K562 (cell line): ENCODE measurements around the gene B3GALNT2. TPM values are rescaled to one million over a fixed set of nuclear protein-coding genes. Genes with fewer than 3 reads are reported as not detected.
"Not testable (repeated sequence)": the region's sequence is repeated elsewhere in the genome, so short reads cannot be mapped to it uniquely, and the experiment has no call there.

ENCODE experiments used
- ATAC-seq: fragments of 200-7000 bp; cut with Tn5 transposase; 3 replicates; pipeline ENCODE4 v1.9.1; 2020; ENCODE audit warnings: moderate library complexity
- BruUV-seq: library from RNA; stranded (reverse); fragments of 400-500 nt; replicated peaks from 2 replicates; lab custom pipeline; 2021; lab: Mats Ljungman, UMichigan
- CTCF ChIA-PET: fragments of 300-600 bp; formaldehyde crosslinking; extraction: SDS; loops from one replicate; lab custom pipeline; 2021; ENCODE audit warnings: low intra/inter-chr PET ratio; lab: Yijun Ruan, JAX
- POLR2A ChIA-PET: fragments of 300-600, 350-650 bp; sonication (Branson Sonifier 250); formaldehyde crosslinking; extraction: SDS; loops from one replicate; lab custom pipeline; 2021; ENCODE audit warnings: antibody characterized with exemption, inconsistent platforms; lab: Yijun Ruan, JAX
- DNase-seq, 4 experiments: peaks; one replicate each; pipeline versions ENCODE4 v3.0.0 to v3.0.0-alpha.2; 2011 to 2018; ENCODE audit warnings: low spot score in 3 of 4, mixed read lengths in 3 of 4; ENCODE audit errors: extremely low read depth in 1 of 4
- FAIRE-seq: peaks from 2 replicates; lab custom pipeline; 2011; peaks lifted over from hg19 to GRCh38; lab: Jason Lieb, UNC
- H2AFZ ChIP-seq: 2 replicates; pipeline ENCODE4 v1.6.0; 2011; ENCODE audit warnings: low read depth, low read length, control low read depth, inconsistent platforms
- H3K27ac ChIP-seq: fragments of 200-600 bp; 3 replicates; pipeline ENCODE4 v1.8.0; 2011; ENCODE audit warnings: low read depth, mild to moderate bottlenecking, control low read depth, inconsistent platforms, low read length, moderate library complexity, mixed read lengths; ENCODE audit errors: extremely low read depth
- H3K27me3 ChIP-seq, 2 experiments: fragments of 300-600 bp in 1 of 2; 2 replicates in 1 of 2; 3 replicates in 1 of 2; pipeline versions ENCODE4 v1.6.0 to v1.8.0; 2011; ENCODE audit warnings: inconsistent platforms in 2 of 2, low read length in 2 of 2, mild to moderate bottlenecking in 1 of 2, mixed read lengths in 1 of 2, moderate library complexity in 1 of 2; ENCODE audit not compliant: control insufficient read depth in 2 of 2, insufficient read depth in 2 of 2
- H3K36me3 ChIP-seq: fragments of 300-600 bp; 3 replicates; pipeline ENCODE4 v1.8.0; 2011; ENCODE audit warnings: mild to moderate bottlenecking, low read length, inconsistent platforms; ENCODE audit not compliant: control insufficient read depth, insufficient read depth
- H3K4me1 ChIP-seq, 2 experiments: fragments of 200-600 bp in 1 of 2; replicated peaks in 1 of 2; 2 replicates in 1 of 2; 3 replicates in 1 of 2; pipeline versions ENCODE4 v1.5.1 to v1.8.0; 2011; ENCODE audit warnings: inconsistent platforms in 2 of 2, low read length in 2 of 2, mild to moderate bottlenecking in 1 of 2, mixed read lengths in 1 of 2, moderate library complexity in 1 of 2; ENCODE audit not compliant: control insufficient read depth in 2 of 2, insufficient read depth in 2 of 2
- H3K4me2 ChIP-seq: 2 replicates; pipeline ENCODE4 v1.6.1; 2011; ENCODE audit warnings: low read length, control low read depth, inconsistent platforms, mixed read lengths; ENCODE audit not compliant: insufficient read depth
- H3K4me3 ChIP-seq: fragments of 200-600 bp; sonication (generic), shearing (Covaris generic); 2 replicates; pipeline ENCODE4 v1.5.1; 2016; ENCODE audit warnings: control low read depth, inconsistent platforms
- H3K79me2 ChIP-seq: fragments of 200-600 bp; 3 replicates; pipeline ENCODE4 v1.8.0; 2011; ENCODE audit warnings: low read length, inconsistent platforms; ENCODE audit not compliant: control insufficient read depth, insufficient read depth
- H3K9ac ChIP-seq, 2 experiments: 2 replicates each; pipeline versions ENCODE4 v1.6.0 to v1.6.1; 2011; ENCODE audit warnings: low read depth in 2 of 2, low read length in 2 of 2, control low read depth in 1 of 2, inconsistent platforms in 1 of 2, mild to moderate bottlenecking in 1 of 2, mixed read lengths in 1 of 2; ENCODE audit not compliant: insufficient read depth in 1 of 2
- H3K9me1 ChIP-seq: one replicate; pipeline ENCODE4 v1.6.0; 2011; ENCODE audit warnings: inconsistent platforms, mild to moderate bottlenecking, low read length, moderate library complexity; ENCODE audit not compliant: control insufficient read depth, insufficient read depth
- H3K9me3 ChIP-seq: replicated peaks from 2 replicates; pipeline ENCODE4 v1.5.1; 2011; ENCODE audit warnings: low read depth, low read length, inconsistent platforms; ENCODE audit not compliant: control insufficient read depth, insufficient read depth
- H4K20me1 ChIP-seq: replicated peaks from 2 replicates; pipeline ENCODE4 v1.6.1; 2011; ENCODE audit warnings: low read length, inconsistent platforms, mixed read lengths; ENCODE audit not compliant: control insufficient read depth, insufficient read depth
- BRCA1 ChIP-seq, 2 experiments: fragments of 450-650 bp in 1 of 2; sonication (generic) in 1 of 2; formaldehyde crosslinking in 1 of 2; IDR thresholded peaks; 2 replicates each; pipeline versions ENCODE4 v1.5.0 to v1.6.1; 2017 to 2020; ENCODE audit warnings: mild to moderate bottlenecking in 1 of 2, missing genetic modification reagents in 1 of 2
- CBFA2T3 ChIP-seq: fragments of 450-650 bp; IDR thresholded peaks from 2 replicates; pipeline ENCODE4 v1.6.1; 2017
- CBX2 ChIP-seq: fragments of 200-600 bp; sonication (generic); IDR thresholded peaks from one replicate; pipeline ENCODE4 v1.6.1; 2012; ENCODE audit warnings: mild to moderate bottlenecking, low read length, inconsistent platforms; ENCODE audit not compliant: insufficient read depth, poor library complexity, severe bottlenecking
- ELK3 ChIP-seq: fragments of 450-650 bp; formaldehyde crosslinking; IDR thresholded peaks from 2 replicates; pipeline ENCODE4 v1.4.0; 2020; ENCODE audit warnings: mild to moderate bottlenecking
- GABPB2 ChIP-seq: fragments of 250-450 bp; sonication (Bioruptor Pico); conservative IDR thresholded peaks from 2 replicates; pipeline ENCODE4 v1.5.1; 2021; ENCODE audit warnings: mild to moderate bottlenecking
- JUN ChIP-seq, 2 experiments: sonication (generic) in 1 of 2; formaldehyde crosslinking in 1 of 2; IDR thresholded peaks; 2 replicates each; pipeline versions ENCODE4 v1.6.1 to v1.8.0; 2012 to 2022; ENCODE audit warnings: borderline replicate concordance in 2 of 2, mild to moderate bottlenecking in 2 of 2, improper control_type of control experiment in 1 of 2, low read depth in 1 of 2, low read length in 1 of 2, missing genetic modification reagents in 1 of 2
- KLF10 ChIP-seq: fragments of 250-450 bp; sonication (Bioruptor Pico); IDR thresholded peaks from 2 replicates; pipeline ENCODE4 v1.6.1; 2021; ENCODE audit warnings: matching md5 sums
- MXI1 ChIP-seq: IDR thresholded peaks from 2 replicates; pipeline ENCODE4 v1.6.1; 2011; ENCODE audit warnings: low read depth, mild to moderate bottlenecking, improper control_type of control experiment, low read length
- RBM25 ChIP-seq: fragments of 200-400 bp; formaldehyde crosslinking; IDR thresholded peaks from 2 replicates; pipeline ENCODE4 v1.6.1; 2018; ENCODE audit warnings: low read length, low read depth, moderate library complexity; ENCODE audit not compliant: severe bottlenecking
- SNAPC5 ChIP-seq: fragments of 250-450 bp; sonication (Bioruptor Pico); IDR thresholded peaks from 2 replicates; pipeline ENCODE4 v1.8.0; 2021; ENCODE audit warnings: moderate library complexity, mild to moderate bottlenecking, inconsistent platforms
- ZFX ChIP-seq: sonication (generic); formaldehyde crosslinking; IDR thresholded peaks from 2 replicates; pipeline ENCODE4 v1.8.0; 2022; ENCODE audit warnings: mild to moderate bottlenecking, missing genetic modification reagents, moderate library complexity
- ZNF121 ChIP-seq: sonication (generic); formaldehyde crosslinking; conservative IDR thresholded peaks from 2 replicates; pipeline ENCODE4 v1.8.0; 2022; ENCODE audit warnings: missing genetic modification reagents
- WGBS: fragments of 100-300 bp; shearing (Covaris generic); methylation state at CpG from one replicate; pipeline ENCODE4 v1.1.6; 2016; ENCODE audit warnings: low coverage, mixed read lengths; ENCODE audit not compliant: insufficient coverage; ENCODE audit errors: missing lambda C conversion rate; 5-methylcytosine and 5-hydroxymethylcytosine counted together
- in situ Hi-C: fragments of 300-500 bp; cut with MboI; formaldehyde crosslinking; loops from 4 replicates; pipeline ENCODE4 v1.15.0; 2018; ENCODE audit warnings: inconsistent platforms, mixed read lengths
- intact Hi-C: fragments of 100-400 bp; cut with micrococcal nuclease; formaldehyde crosslinking; loops from 2 replicates; pipeline ENCODE4 v1.14.2; 2022
- polyA plus RNA-seq, 8 experiments: library from polyadenylated mRNA; depleted of rRNA in 4 of 8; stranded (reverse) in 5 of 8; unstranded in 3 of 8; fragments of >200 nt; fragmentation: Nextera tagmentation in 2 of 8; fragmentation: Illumina TruSeq in 1 of 8; extraction: Ambion mirVana in 2 of 8; extraction: Trizol in 1 of 8; gene quantifications; 2 replicates each; pipeline versions ENCODE4 v1.2.1 to v1.2.3, GENCODE V29; 2011 to 2014; ENCODE audit warnings: inconsistent platforms in 1 of 8, missing spikeins in 1 of 8
- total RNA-seq, 7 experiments: library from RNA; depleted of rRNA in 6 of 7; stranded (reverse); fragments of >200 nt in 6 of 7; fragmentation: Illumina TruSeq in 2 of 7; extraction: Trizol in 2 of 7; gene quantifications; 2 replicates each; pipeline versions ENCODE4 v1.2.1 to v1.2.3, GENCODE V29; 2011 to 2021; ENCODE audit warnings: low replicate concordance in 1 of 7
- TF ChIP-seq, protein P1 (sequence below): sonication (generic); formaldehyde crosslinking; IDR thresholded peaks from 2 replicates; pipeline ENCODE4 v1.8.0; 2022; ENCODE audit warnings: mild to moderate bottlenecking, missing genetic modification reagents
- TF ChIP-seq, protein P2 (sequence below): fragments of 250-450 bp; sonication (Bioruptor Pico); IDR thresholded peaks from 2 replicates; pipeline ENCODE4 v1.9.0; 2021; ENCODE audit warnings: mild to moderate bottlenecking

The B3GALNT2 gene
- total and polyA plus RNA-seq, 9 of the 15 experiments (the other 6 are each of a cell fraction or from before 2014, with no cell fraction given), result 2.0 to 31.7 (median 22.9) TPM

DNA sequence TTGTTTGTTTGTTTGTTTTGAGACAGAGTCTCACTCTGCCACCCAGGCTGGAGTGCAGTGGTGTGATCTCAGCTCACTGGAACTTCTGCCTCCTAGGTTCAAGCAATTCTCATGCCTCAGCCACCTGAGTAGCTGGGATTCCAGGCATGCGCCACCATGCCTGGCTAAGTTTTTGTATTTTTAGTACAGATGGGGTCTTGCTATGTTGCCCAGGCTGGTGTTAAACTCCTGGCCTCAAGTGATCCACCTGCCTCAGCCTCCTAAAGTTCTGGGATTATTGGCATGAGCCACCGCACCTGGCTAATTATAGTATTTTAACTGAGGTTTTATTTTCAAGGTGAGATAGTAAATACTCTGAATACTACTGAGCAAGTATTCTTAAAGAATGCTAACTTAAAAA is 34.4 kb downstream of the B3GALNT2 start:
- H3K4me2 ChIP-seq, H4K20me1 ChIP-seq, H3K4me1 ChIP-seq, H2AFZ ChIP-seq, H3K27me3 ChIP-seq, H3K4me3 ChIP-seq, CTCF ChIA-PET, H3K79me2 ChIP-seq, H3K27ac ChIP-seq, FAIRE-seq, DNase-seq, H3K9me1 ChIP-seq, in situ Hi-C loops, H3K9ac ChIP-seq, H3K9me3 ChIP-seq, ATAC-seq, intact Hi-C loops, BruUV-seq: not testable (repeated sequence)
- 100% methylated on average over 2 of the region's 2 CpGs for WGBS
- POLR2A ChIA-PET, result interaction anchor here (1.0 kb wide), 1 partner anchor 31 kb away, joined by 3 read pairs; no protein-coding TSS in a partner anchor
- H3K36me3 ChIP-seq, result peaks cover 44% of the 10 kb centered on the region; the same call in 2 of the 3 replicates
- peak; percentile 78 for TF ChIP-seq ZNF121
- peak; percentile 13 for TF ChIP-seq RBM25

DNA sequence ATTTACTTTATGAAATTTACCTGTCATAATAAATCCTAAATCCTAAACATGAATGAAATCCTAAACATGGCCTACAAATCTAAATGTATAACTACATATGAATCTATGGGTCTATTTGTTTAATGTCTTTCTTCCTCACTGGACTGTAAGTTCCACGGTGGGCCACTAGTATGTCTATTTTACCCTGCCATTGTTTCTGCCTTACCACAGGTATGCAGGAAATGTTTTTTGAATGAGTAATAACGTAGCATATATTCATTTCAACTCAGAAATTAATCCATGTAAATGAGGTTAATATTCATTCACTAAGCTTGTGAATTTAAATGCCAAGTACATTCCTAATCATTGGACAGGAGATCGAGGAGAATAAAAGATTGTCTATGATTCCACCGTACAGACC is 35.3 kb downstream of the B3GALNT2 start:
- ATAC-seq (peak; percentile 35; the same call in 1 of the 3 replicates), FAIRE-seq (no peak), DNase-seq (no peak)
- WGBS, result 92% methylated on average over 4 of the region's 4 CpGs
- no TSS peak for BruUV-seq
- Histone ChIP-seq H3K79me2 (no peaks in the 10 kb centered on the region), H3K9ac (no peak overlapping the region), H3K9me3 (no peaks in the 10 kb centered on the region), H3K27me3 (no peaks in the 10 kb centered on the region), H3K4me2 (no peak overlapping the region), H4K20me1 (no peaks in the 10 kb centered on the region), H3K27ac (no peak overlapping the region), H3K4me1 (no peaks in the 10 kb centered on the region), H2AFZ (no peak overlapping the region), H3K4me3 (no peak overlapping the region), H3K9me1 (no peaks in the 10 kb centered on the region), H3K36me3 (peaks cover 44% of the 10 kb centered on the region; the same call in 2 of the 3 replicates)
- POLR2A ChIA-PET, result no interaction called here
- CTCF ChIA-PET, result no interaction called here
- in situ Hi-C loops (no loop called here), intact Hi-C loops (no loop called here)
- TF ChIP-seq ZFX (no peak), KLF10 (CRISPR knock-in tag) (no peak), GABPB2 (CRISPR knock-in tag) (no peak), CBX2 (no peak), MXI1 (no peak), ELK3 (CRISPR knock-in tag) (no peak), BRCA1 (IDR thresholded peaks at IDR 0.05) (no peak), BRCA1 (CRISPR knock-in tag; IDR thresholded peaks at IDR 0.05) (no peak), JUN (IDR thresholded peaks at IDR 0.05; ENCODE audit: borderline replicate concordance, low read depth, low read length) (no peak), JUN (CRISPR knock-in tag; IDR thresholded peaks at IDR 0.05; ENCODE audit: borderline replicate concordance) (no peak), SNAPC5 (CRISPR knock-in tag) (no peak), CBFA2T3 (no peak)
- TF ChIP-seq, protein P1, sequence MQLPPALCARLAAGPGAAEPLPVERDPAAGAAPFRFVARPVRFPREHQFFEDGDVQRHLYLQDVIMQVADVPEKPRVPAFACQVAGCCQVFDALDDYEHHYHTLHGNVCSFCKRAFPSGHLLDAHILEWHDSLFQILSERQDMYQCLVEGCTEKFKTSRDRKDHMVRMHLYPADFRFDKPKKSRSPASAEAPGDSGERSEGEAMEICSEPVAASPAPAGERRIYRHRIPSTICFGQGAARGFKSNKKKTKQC, result no peak
- TF ChIP-seq, protein P2, sequence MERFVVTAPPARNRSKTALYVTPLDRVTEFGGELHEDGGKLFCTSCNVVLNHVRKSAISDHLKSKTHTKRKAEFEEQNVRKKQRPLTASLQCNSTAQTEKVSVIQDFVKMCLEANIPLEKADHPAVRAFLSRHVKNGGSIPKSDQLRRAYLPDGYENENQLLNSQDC, result no peak
